GM15510 (cell line): ENCODE data around the gene PGBD5.

Source experiments
- POLR2A ChIP-seq: IDR thresholded peaks from 3 replicates; pipeline ENCODE4 v1.6.1; 2011; ENCODE audit warnings: borderline replicate concordance; ENCODE audit not compliant: insufficient read length; ENCODE audit errors: extremely low read depth

Gene PGBD5

GRCh38 chr1:230387876-230388275, 38.3 kb downstream of the PGBD5 start:
- no peak for TF ChIP-seq POLR2A

GRCh38 chr1:230387296-230387695, 38.8 kb downstream of the PGBD5 start:
- no peak for TF ChIP-seq POLR2A

- TF ChIP-seq POLR2A = no peak
Observed at GRCh38 chr1:230386637-230387262, 39.4 kb downstream of the PGBD5 start.

GRCh38 chr1:230385930-230386329, 40.2 kb downstream of the PGBD5 start:
- no peak for TF ChIP-seq POLR2A

- TF ChIP-seq POLR2A = no peak
Observed at GRCh38 chr1:230385158-230385450, 41.0 kb downstream of the PGBD5 start.

GRCh38 chr1:230384380-230385157, 41.6 kb downstream of the PGBD5 start:
- TF ChIP-seq POLR2A = no peak

GRCh38 chr1:230383425-230383824, 42.7 kb downstream of the PGBD5 start:
- TF ChIP-seq POLR2A = no peak

GRCh38 chr1:230382001-230382491, 44.1 kb downstream of the PGBD5 start:
- no peak for TF ChIP-seq POLR2A

GRCh38 chr1:230381585-230381984, 44.5 kb downstream of the PGBD5 start:
- no peak for TF ChIP-seq POLR2A

- no peak for TF ChIP-seq POLR2A
Observed at GRCh38 chr1:230381049-230381467, 45.1 kb downstream of the PGBD5 start.

GRCh38 chr1:230379928-230380327, 46.2 kb downstream of the PGBD5 start:
- TF ChIP-seq POLR2A = no peak

GRCh38 chr1:230379462-230379861, 46.7 kb downstream of the PGBD5 start:
- no peak for TF ChIP-seq POLR2A

- no peak for TF ChIP-seq POLR2A
Observed at GRCh38 chr1:230377851-230378250, 48.3 kb downstream of the PGBD5 start.

GRCh38 chr1:230377324-230377723, 48.8 kb downstream of the PGBD5 start:
- TF ChIP-seq POLR2A = no peak

- TF ChIP-seq POLR2A = no peak
Observed at GRCh38 chr1:230376296-230376695, 49.8 kb downstream of the PGBD5 start.

- TF ChIP-seq POLR2A = no peak
Observed at GRCh38 chr1:230375780-230376179, 50.4 kb downstream of the PGBD5 start.
